Stomach (tissue), 9 donors: ENCODE measurements around the gene RABGAP1L. TPM values are rescaled to one million over a fixed set of nuclear protein-coding genes. Genes with fewer than 3 reads are reported as not detected.

Source experiments
- DNase-seq, 2 donors: peaks; one replicate each; pipeline versions ENCODE4 v3.0.0 to v3.0.0-alpha.2; 2013 to 2019
- H3K27ac ChIP-seq, 5 donors: fragments of 200-600 bp in 4 of 5; sonication (generic) in 4 of 5; one replicate each; pipeline ENCODE4 v1.5.1; 2013 to 2019; ENCODE audit warnings: mild to moderate bottlenecking in 1 of 5, moderate library complexity in 1 of 5
- H3K27me3 ChIP-seq, 3 donors: fragments of 200-600 bp; sonication (generic); one replicate each; pipeline ENCODE4 v1.5.1; 2017 to 2019; ENCODE audit warnings: mixed run types in 1 of 3
- H3K36me3 ChIP-seq, 4 donors: fragments of 200-600 bp; sonication (generic); 1 replicate in 3 of 4; 2 replicates in 1 of 4; pipeline ENCODE4 v1.5.1; 2016 to 2019
- H3K4me1 ChIP-seq, 4 donors: fragments of 200-600 bp; sonication (generic); one replicate each; pipeline ENCODE4 v1.5.1; 2016 to 2019
- H3K4me3 ChIP-seq, 4 donors: fragments of 200-600 bp; sonication (generic) in 3 of 4; one replicate each; pipeline ENCODE4 v1.5.1; 2016 to 2019; ENCODE audit warnings: mild to moderate bottlenecking in 1 of 4
- H3K9me3 ChIP-seq, 4 donors: fragments of 200-600 bp; sonication (generic); one replicate each; pipeline ENCODE4 v1.5.1; 2016 to 2019
- EP300 ChIP-seq: sonication (generic); formaldehyde crosslinking; IDR thresholded peaks from one replicate; pipeline ENCODE4 v1.6.1; 2017; ENCODE audit warnings: antibody characterized with exemption
- POLR2A ChIP-seq, 4 donors: fragments of 450-650 bp; IDR thresholded peaks; one replicate each; pipeline ENCODE4 v1.6.1; 2016; ENCODE audit warnings: antibody characterized with exemption in 4 of 4, control low read depth in 2 of 4, mild to moderate bottlenecking in 1 of 4, moderate library complexity in 1 of 4
- POLR2AphosphoS5 ChIP-seq, 3 donors: sonication (generic); formaldehyde crosslinking; IDR thresholded peaks; one replicate each; pipeline ENCODE4 v1.6.1; 2016; ENCODE audit warnings: antibody characterized with exemption in 3 of 3
- WGBS, 5 donors: extraction: QIAGEN DNeasy Blood & Tissue Kit in 3 of 5; methylation state at CpG; one replicate each; pipeline versions ENCODE4 v1.1.5 to v1.1.7; 2013 to 2018; 5-methylcytosine and 5-hydroxymethylcytosine counted together
- intact Hi-C: fragments of 100-400 bp; cut with DNase I; formaldehyde crosslinking; loops from one replicate; pipeline ENCODE4 v1.15.1; 2023; ENCODE audit warnings: low total_unique reads
- polyA plus RNA-seq, 3 donors: library from polyadenylated mRNA; stranded (reverse); fragments of 200-250 nt; gene quantifications; one replicate each; pipeline ENCODE4 v1.2.3, GENCODE V29; 2013
- total RNA-seq, 5 donors: library from RNA; depleted of rRNA; stranded (reverse); fragments of >200 nt; gene quantifications; one replicate each; pipeline versions ENCODE4 v1.1.0 to v1.2.3, GENCODE V29; 2014 to 2016
- TF ChIP-seq, protein P1 (sequence below), 7 experiments: fragments of 450-650 bp in 4 of 7; fragments of 200-600 bp in 3 of 7; sonication (generic) in 3 of 7; IDR thresholded peaks; one replicate each; pipeline ENCODE4 v1.5.1; 2016 to 2019; ENCODE audit warnings: antibody characterized with exemption in 7 of 7, control low read depth in 2 of 7, mild to moderate bottlenecking in 1 of 7
- donor health status: healthy with polysubstance abuse.
- donor health status: Bipolar disorder and iron deficiency.
- donor health status: healthy.

The RABGAP1L gene
- total and polyA plus RNA-seq, 8 donors = 14.2 to 238 (median 57.9) TPM

DNA sequence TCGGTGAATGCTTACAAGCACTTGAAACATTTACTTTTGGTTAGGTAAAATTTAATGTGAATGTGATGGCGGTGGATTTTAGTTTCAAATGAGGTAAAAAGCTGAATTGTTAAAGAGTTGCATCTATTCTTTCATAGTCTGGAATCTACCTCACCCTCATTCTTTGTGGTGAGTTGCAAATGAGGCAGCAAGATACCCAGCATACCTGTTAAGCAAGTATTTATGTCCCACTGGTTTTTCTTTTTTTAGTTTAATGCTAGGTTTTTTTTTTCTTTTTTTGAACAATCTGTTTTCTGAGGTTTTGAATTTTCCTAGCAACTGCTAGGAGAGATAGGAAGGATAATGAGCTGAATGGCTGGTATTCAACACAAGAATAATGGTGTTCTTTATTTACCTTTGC, 712.6 kb downstream of the RABGAP1L start:
- Histone ChIP-seq H3K4me3 (no peak overlapping the region), H3K27ac (peak overlapping the region in 1 of 5 donors; percentile 25), H3K36me3 (no peaks in the 10 kb centered on the region), H3K4me1 (peaks cover 0 to 16% (median 6%) of the 10 kb centered on the region in 4 donors), H3K9me3 (no peaks in the 10 kb centered on the region), H3K27me3 (no peaks in the 10 kb centered on the region)
- WGBS, 5 donors = 33 to 53% (median 42%) methylated on average over 2 of the region's 2 CpGs
- DNase-seq = peak in 1 of 2 donors; percentile 32
- intact Hi-C loops = no loop called here
- TF ChIP-seq, protein P1, sequence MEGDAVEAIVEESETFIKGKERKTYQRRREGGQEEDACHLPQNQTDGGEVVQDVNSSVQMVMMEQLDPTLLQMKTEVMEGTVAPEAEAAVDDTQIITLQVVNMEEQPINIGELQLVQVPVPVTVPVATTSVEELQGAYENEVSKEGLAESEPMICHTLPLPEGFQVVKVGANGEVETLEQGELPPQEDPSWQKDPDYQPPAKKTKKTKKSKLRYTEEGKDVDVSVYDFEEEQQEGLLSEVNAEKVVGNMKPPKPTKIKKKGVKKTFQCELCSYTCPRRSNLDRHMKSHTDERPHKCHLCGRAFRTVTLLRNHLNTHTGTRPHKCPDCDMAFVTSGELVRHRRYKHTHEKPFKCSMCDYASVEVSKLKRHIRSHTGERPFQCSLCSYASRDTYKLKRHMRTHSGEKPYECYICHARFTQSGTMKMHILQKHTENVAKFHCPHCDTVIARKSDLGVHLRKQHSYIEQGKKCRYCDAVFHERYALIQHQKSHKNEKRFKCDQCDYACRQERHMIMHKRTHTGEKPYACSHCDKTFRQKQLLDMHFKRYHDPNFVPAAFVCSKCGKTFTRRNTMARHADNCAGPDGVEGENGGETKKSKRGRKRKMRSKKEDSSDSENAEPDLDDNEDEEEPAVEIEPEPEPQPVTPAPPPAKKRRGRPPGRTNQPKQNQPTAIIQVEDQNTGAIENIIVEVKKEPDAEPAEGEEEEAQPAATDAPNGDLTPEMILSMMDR (IDR thresholded peaks at IDR 0.05) = no peak
- TF ChIP-seq EP300 = no peak
- no peak for TF ChIP-seq POLR2A (IDR thresholded peaks at IDR 0.05)
- TF ChIP-seq POLR2AphosphoS5 (IDR thresholded peaks at IDR 0.05) = no peak

DNA sequence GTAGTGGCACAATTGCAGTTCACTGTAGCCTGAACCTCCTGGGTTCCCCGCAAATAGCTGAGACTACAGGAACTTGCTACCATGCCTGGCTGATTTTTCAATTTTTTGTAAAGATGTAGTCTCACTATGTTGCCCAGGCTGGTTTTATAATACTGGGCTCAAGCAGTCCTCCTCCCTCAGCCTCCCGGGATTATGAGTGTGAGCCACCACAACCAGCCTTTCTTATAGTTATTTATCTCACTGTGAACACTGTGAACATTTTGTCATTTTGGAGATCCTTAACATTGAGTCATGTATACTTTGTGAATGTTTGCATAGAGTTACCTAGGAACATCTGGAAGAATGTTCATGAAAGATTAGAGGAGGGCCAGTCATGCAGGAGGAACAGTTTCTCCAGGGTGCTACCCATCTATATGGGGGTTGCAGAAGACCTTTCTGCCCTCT, 713.3 kb downstream of the RABGAP1L start:
- intact Hi-C loops = no loop called here
- no peaks in the 10 kb centered on the region for H3K36me3 ChIP-seq
- H3K27me3 ChIP-seq = no peaks in the 10 kb centered on the region
- TF ChIP-seq, protein P1 (IDR thresholded peaks at IDR 0.05) = no peak
- TF ChIP-seq EP300 (no peak), POLR2A (IDR thresholded peaks at IDR 0.05) (no peak), POLR2AphosphoS5 (IDR thresholded peaks at IDR 0.05) (no peak)
- 79 to 91% (median 83%) methylated on average over 2 of the region's 2 CpGs for WGBS, 5 donors
- no peak overlapping the region for H3K4me3 ChIP-seq
- H3K27ac ChIP-seq = peak overlapping the region in 1 of 5 donors; percentile 25
- H3K4me1 ChIP-seq = peaks cover 0 to 22% (median 6%) of the 10 kb centered on the region in 4 donors
- H3K9me3 ChIP-seq = no peaks in the 10 kb centered on the region
- no peak for DNase-seq

DNA sequence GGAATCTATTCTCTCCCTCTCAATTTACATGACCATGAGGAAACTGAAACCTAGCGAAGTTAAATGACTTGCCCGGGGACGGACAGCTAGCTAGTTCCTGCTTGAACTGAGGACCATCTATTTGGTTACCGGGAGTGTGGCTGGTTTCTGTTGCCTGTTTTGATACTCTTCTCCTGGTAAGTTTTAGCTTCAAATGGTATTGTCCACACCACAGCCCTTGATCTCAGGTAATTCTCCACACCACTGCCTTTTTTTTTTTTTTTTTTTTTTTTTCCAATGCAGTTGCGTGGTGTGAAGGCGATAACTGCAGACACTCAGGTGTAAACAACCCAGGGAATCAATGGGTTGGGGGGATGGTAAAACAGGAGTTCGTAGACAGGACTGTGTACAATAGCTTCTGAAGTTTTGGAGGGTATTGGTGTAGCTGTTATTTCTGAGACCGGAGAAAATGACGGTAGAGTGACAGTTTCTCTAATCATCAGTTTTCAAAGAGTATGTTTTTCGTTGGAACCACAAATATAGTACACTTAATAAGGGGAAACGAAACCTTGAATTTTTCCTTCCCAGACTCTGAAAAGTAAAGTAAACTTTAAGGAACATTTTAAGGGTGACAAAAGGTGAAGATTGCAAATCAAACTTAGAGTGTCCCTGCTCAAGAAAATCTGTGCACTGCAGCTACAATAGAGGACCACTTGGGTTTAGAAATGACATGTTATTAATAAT, 715.2 kb downstream of the RABGAP1L start:
- Histone ChIP-seq H3K9me3 (no peaks in the 10 kb centered on the region), H3K4me3 (peak overlapping the region; percentile 25 to 42 (median 30)), H3K27me3 (no peaks in the 10 kb centered on the region), H3K27ac (peak overlapping the region; percentile 42 to 87 (median 67)), H3K4me1 (peaks cover 0 to 22% (median 6%) of the 10 kb centered on the region in 4 donors), H3K36me3 (no peaks in the 10 kb centered on the region)
- intact Hi-C loops = no loop called here
- WGBS, 5 donors = 18 to 32% (median 25%) methylated on average over 11 of the region's 11 CpGs
- TF ChIP-seq, protein P1 (IDR thresholded peaks at IDR 0.05) = no peak
- peak in 1 of 3 donors; percentile 21 for TF ChIP-seq POLR2AphosphoS5 (IDR thresholded peaks at IDR 0.05)
- peak; percentile 52 to 69 for DNase-seq

DNA sequence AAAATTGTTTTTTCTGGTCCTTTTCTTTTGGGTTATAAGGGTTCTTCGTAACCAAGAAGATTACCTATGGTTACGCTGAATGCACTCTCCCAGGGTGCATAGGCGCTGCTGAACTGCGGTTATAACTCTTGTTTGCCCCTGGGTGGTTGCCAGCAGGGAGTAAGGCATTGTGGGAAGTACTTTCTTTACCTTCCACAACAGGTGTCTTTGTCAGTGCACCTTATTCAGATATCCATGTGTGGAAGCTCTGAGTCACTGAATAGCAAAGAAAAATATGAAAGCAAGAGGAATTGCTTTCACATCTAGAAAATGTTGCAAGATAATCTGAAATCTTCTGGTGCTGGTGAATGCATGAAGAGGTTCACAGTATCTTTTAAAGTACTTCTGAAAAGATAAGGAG, 716.0 kb downstream of the RABGAP1L start:
- intact Hi-C loops = no loop called here
- Histone ChIP-seq H3K36me3 (no peaks in the 10 kb centered on the region), H3K27ac (peak overlapping the region; percentile 52 to 87 (median 67)), H3K27me3 (no peaks in the 10 kb centered on the region), H3K9me3 (no peaks in the 10 kb centered on the region), H3K4me3 (peak overlapping the region; percentile 9 to 42 (median 28)), H3K4me1 (peaks cover 0 to 17% (median 6%) of the 10 kb centered on the region in 4 donors)
- peak; percentile 89 to 92 for DNase-seq
- TF ChIP-seq POLR2AphosphoS5 (IDR thresholded peaks at IDR 0.05) = peak in 2 of 3 donors; percentile 85 to 92
- TF ChIP-seq POLR2A (IDR thresholded peaks at IDR 0.05) = no peak
- 23 to 53% (median 36%) methylated on average over 4 of the region's 4 CpGs for WGBS, 5 donors

DNA sequence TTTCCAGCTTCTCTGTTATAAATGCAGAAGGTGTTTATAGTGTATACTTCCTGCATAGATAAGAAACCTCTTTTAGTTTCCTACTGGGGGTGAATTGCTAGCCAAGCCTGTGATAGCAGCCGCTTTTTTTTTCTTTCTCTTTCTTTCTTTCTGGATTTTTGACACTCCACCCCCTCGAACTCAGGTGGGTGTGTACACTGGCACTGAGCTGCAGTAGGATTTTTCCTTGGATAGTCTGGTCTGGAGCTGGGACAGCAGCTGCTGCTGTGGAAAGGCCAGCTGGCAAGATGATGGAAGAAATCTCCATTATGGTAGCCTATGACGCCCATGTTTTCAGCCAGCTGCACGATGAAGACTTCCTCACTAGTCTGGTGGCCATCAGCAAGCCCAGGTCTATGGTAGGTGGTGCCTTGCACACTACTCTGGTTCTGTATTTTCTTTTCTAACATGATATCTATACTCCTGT, 717.9 kb downstream of the RABGAP1L start:
- peaks cover 0 to 4% (median 0%) of the 10 kb centered on the region in 4 donors for H3K36me3 ChIP-seq
- no peaks in the 10 kb centered on the region for H3K27me3 ChIP-seq
- intact Hi-C loops = no loop called here
- peak overlapping the region; percentile 66 to 90 (median 69) for H3K27ac ChIP-seq
- 21 to 32% (median 27%) methylated on average over 4 of the region's 4 CpGs for WGBS, 5 donors
- DNase-seq = peak; percentile 43 to 65
- H3K9me3 ChIP-seq = no peaks in the 10 kb centered on the region
- TF ChIP-seq POLR2A (IDR thresholded peaks at IDR 0.05) (no peak), EP300 (no peak), POLR2AphosphoS5 (IDR thresholded peaks at IDR 0.05) (no peak)
- TF ChIP-seq, protein P1 (IDR thresholded peaks at IDR 0.05) = no peak
- peaks cover 0 to 17% (median 6%) of the 10 kb centered on the region in 4 donors for H3K4me1 ChIP-seq
- peak overlapping the region; percentile 11 to 42 (median 30) for H3K4me3 ChIP-seq
